ENCODE measurements around the gene HSPBP1.

Gene HSPBP1

DNA sequence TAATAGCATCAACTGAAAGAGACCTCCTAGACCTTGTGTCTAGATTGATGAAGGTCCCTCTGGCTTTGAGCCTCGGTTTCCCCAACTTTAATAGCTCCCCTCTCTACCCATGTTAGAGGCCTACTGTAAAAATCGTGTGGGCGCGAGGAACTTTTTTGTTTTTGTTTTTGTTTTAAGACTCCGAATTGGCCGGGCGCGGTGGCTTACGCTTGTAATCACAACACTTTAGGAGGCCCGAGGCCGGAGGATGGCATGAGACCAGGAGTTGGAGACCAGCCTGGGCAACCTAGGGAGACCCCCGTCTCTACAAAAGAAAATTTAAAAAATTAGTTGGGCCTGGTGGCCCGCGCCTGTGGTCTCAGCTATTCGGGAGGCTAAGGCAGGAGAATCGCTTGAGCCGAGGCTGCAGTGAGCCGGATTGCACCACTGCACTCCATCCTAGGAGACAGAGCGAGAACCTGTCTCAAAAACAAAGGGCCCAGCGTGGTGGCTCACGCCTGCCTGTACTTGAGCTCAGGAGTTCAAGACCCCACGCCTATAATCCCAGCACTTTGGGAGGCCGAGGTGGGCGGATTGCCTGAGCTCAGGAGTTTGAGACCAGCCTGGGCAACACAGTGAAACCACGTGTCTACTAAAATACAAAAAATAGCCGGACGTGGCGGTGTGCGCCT, 20.2 kb downstream of the HSPBP1 start:
- DNase-seq (ENCODE audit: low read depth): peak; percentile 7
- TF ChIP-seq, protein P1, sequence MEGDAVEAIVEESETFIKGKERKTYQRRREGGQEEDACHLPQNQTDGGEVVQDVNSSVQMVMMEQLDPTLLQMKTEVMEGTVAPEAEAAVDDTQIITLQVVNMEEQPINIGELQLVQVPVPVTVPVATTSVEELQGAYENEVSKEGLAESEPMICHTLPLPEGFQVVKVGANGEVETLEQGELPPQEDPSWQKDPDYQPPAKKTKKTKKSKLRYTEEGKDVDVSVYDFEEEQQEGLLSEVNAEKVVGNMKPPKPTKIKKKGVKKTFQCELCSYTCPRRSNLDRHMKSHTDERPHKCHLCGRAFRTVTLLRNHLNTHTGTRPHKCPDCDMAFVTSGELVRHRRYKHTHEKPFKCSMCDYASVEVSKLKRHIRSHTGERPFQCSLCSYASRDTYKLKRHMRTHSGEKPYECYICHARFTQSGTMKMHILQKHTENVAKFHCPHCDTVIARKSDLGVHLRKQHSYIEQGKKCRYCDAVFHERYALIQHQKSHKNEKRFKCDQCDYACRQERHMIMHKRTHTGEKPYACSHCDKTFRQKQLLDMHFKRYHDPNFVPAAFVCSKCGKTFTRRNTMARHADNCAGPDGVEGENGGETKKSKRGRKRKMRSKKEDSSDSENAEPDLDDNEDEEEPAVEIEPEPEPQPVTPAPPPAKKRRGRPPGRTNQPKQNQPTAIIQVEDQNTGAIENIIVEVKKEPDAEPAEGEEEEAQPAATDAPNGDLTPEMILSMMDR (IDR thresholded peaks at IDR 0.05; ENCODE audit: low read length, missing control alignments): no peak
- peak overlapping the region; percentile 56 for H3K4me3 ChIP-seq (replicated peaks; ENCODE audit: low read depth, low read length)

DNA sequence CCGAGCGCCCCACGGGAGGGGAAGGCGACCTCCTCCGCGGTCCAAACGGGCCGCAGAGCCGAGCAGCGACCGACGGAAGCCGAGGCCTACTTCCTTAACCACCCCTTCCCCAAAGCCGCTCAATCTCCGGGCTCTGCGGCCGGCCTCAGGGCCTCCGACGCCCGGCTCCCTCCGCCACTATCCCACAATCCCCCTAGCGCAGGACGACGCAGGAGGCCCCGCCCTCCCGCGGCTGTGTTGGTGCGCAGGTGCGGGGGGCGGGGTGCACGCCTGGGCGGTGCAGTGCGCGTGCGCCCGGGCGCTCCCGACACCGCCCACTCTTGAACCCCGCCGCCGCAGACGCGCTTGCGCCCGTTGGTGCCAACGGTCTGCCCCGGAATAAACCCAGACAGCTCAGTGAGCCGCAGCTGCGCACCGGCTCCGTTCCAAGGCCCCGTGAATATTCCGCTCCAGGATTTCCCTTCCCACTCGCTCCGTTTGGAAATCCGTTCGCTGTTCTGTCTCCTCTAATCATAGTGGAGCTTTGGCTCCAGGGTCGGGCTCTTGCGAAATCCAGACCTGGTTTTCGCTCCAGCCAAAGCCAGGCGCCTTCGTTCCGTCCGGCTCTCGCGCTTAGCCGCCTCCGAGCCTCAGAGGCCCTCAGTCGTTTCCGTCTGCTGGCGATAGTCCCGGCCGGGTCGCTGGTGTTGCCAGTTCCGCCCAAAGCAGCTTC, 20.9 kb downstream of the HSPBP1 start, which contains the start of gene PPP6R1:
TSS of gene PPP6R1 (minus strand) at position 190 of the 712 bp plus-strand sequence. CDS start 11,914 bp downstream, outside the sequence.
- DNase-seq (ENCODE audit: low read depth): peak; percentile 100
- TF ChIP-seq, protein P1 (IDR thresholded peaks at IDR 0.05; ENCODE audit: low read length, missing control alignments): no peak
- peak within 1 kb of the TSS; percentile 79 for H3K4me3 ChIP-seq (replicated peaks; ENCODE audit: low read depth, low read length)

DNA sequence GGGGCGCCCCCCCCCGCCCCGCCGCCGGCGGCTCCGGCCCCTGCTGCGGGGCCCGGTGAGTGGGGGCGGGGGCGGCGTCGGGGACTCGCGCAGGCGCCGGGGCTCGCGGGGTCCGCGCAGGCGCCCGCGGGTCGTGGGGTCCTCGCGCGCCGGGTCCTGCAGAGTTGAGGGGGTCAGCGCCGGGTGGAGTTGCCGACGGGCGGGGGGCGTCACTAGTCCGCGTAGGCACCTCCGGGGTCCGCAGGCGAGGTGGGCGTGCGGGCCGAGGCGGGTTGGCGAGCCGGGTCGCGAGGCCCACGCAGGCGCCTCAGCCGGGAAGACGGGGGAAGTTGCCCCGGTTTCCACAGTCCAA, 21.5 kb downstream of the HSPBP1 start:
- peak overlapping the region; percentile 79 for H3K4me3 ChIP-seq (replicated peaks; ENCODE audit: low read depth, low read length)
- TF ChIP-seq, protein P1 (IDR thresholded peaks at IDR 0.05; ENCODE audit: low read length, missing control alignments): no peak
- peak; percentile 15 for DNase-seq (ENCODE audit: low read depth)

DNA sequence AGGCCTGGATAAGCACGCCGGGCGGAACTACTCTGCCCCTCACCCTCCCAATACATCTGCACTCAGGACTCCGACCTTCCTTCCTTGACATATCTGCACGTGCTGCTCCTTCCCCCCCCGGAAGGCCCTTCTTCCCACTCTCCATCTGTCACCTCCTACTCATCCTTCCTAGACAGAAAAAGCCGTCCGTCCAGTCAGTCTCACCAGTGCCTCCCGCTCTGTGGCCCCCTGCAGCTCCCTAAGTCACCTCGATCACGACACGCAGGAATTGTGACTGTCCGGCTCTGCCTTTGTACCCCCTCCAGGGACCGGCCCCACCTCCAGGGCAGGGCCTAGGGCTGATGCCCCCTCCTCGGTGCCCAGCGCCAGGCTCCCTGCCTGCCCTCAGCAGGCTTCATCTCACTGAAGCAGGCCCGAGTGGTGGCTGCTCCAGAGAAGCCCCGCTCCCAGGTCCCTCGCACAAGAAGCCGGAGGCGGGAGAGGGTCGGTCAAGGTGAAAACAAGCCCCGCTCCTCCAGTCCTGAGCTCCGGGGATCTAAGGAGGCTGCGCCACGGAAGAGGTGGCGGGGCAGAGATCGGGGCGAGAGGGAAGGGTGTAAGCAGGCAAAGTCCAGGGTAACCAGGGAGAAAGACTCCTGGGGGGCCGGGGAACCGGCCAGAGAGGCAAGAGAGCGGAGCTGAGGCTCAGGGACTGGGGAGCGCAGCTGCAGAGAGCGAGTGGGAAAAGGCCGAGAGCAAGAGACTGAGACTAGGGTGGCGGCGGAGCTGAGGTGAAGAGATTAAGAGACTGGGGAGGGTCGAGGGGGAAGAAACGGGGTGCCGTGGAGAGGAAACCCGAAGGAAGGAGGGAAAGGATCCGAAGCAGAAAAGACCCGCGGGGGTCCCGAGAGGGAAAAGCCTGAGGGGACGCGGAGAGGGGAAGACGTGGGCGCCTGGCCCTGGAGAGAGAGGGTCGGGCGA, 22.2 kb downstream of the HSPBP1 start:
- peak; percentile 5 for DNase-seq (ENCODE audit: low read depth)
- TF ChIP-seq, protein P1 (IDR thresholded peaks at IDR 0.05; ENCODE audit: low read length, missing control alignments): no peak
- H3K4me3 ChIP-seq (replicated peaks; ENCODE audit: low read depth, low read length): peak overlapping the region; percentile 79

DNA sequence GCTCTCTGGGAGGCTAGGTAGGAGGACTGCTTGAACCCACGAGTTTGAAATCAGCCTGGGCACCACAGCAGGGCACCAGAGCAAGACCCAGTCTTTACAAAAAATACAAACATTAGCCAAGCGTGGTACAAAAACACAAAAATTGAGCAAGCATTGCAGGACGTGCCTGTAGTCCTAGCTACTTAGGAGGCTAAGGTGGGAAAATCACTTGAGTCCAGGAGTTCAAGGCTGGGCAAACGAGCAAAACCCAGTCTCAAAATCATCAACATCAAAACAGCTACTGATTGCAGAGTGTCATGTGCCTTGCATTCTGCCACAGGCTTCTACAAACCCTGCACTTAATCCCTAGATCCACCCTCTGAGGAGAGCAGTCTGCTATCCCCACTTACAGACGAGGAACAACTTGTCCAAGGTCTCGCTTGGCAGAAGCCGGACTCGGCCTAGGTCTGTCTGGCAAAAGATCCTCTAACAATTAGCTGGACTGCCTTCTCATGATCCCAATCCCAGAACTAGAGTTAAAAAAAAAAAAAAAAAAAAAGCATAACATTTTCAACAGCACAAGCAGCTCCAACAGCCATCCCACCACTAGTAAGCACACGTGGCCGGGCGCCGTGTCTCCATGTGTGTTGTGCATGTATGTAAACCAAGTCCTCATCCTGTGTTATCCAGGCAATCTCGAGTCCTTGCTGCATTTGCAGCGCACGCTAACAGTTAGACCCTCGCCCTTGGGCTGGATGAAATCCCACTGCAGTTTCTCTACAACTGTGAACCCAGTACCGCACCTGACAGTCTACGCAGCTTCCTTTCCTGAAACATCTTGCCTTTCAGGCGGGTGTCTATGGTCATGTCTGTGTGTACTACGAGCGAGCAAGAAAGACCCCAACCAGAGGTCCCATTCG, 23.1 kb downstream of the HSPBP1 start:
- TF ChIP-seq, protein P1 (IDR thresholded peaks at IDR 0.05; ENCODE audit: low read length, missing control alignments): no peak
- peak; percentile 6 for DNase-seq (ENCODE audit: low read depth)
- H3K4me3 ChIP-seq (replicated peaks; ENCODE audit: low read depth, low read length): peak overlapping the region; percentile 79

Data from fibroblast of pulmonary artery (primary cell).